Bronchus fibroblast of lung (primary cell): ENCODE measurements around the gene RAB8A. TPM values are rescaled to one million over a fixed set of nuclear protein-coding genes. Genes with fewer than 3 reads are reported as not detected.

Source experiments
- total RNA-seq: library from RNA; depleted of rRNA; stranded (reverse); fragments of >200 nt; gene quantifications from 2 replicates; pipeline ENCODE4 v1.2.3, GENCODE V29; 2015

RAB8A gene
- 66.1 and 67.5 TPM in 2 replicates for total RNA-seq

DNA sequence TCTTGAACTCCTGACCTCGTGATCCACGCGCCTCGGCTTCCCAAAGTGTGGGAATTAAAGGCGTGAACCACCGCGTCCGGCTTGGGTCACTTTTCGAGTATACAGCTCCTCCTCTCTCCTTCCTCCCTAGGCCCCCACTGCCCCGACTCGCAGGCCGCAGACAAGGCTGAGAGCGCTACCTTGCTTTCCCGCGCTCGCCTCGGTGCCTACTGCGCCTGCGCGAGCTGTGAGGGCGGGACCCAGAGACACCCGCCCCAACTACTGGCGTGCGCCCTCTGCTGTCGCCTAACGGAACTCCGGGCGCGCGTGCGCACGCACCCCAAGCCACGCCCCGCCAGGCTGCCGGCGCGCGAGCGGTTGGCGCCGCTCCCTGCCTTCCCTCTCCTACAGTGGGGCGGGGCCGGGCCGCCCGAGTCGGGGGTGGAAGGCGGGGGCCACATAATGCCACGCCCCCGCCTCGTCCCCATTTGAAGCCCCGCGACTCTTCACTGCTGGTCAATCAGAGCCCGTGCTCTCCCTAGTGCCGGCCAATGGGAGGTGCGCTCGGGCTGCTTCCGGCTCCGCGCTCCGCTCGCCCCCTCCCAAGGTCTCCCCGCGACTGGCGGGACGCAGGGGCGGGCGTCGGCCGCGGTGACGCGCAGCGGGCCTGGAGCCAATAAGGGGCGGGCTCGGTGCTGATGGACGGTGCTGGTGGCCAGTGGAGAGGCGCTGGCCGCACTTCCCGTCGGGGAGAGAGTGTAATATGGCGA is at the start of gene RAB8A:
Gene RAB8A, plus strand, starts transcription at position 730 of the 749 bp plus-strand sequence. Its CDS starts 13 bp downstream, at position 743.

DNA sequence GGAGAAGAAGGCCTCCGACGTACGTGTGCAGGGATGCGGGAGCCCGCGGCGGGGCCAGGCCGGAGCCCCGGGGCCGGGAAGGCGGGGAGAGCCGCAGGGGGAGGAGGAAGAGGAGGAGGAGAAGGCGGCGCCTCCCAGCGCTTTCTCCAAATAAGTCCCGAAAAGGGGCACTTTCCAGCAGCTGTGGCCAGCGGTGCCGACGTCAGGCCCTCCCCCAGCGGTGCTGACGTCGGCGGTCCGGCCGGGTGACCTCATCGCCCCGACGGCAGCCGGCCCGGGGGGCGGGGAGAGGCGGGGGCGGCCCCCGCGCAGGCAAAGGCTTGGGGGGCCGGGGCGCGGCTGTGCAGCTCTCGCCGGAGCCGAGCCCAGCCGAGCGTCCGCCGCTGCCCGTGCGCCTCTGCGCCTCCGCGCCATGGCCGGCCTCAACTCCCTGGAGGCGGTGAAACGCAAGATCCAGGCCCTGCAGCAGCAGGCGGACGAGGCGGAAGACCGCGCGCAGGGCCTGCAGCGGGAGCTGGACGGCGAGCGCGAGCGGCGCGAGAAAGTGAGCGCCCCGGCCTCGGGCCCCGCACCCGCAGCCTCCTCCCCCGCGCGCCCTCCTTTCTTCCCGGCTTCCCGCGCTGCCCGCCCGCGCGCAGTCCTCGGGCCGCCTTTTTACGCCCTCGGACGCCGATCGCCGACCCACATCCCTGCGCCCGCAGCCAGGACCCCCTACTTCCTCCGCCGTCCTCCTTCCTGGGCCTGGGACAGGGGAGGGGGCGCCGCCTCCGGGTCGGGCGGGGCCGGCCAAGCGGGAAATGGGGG is 35.3 kb upstream of the RAB8A start, which contains the start of gene TPM4:
Gene TPM4, plus strand, starts transcription at position 342 of the 804 bp plus-strand sequence. Its CDS starts 71 bp downstream, at position 413.

DNA sequence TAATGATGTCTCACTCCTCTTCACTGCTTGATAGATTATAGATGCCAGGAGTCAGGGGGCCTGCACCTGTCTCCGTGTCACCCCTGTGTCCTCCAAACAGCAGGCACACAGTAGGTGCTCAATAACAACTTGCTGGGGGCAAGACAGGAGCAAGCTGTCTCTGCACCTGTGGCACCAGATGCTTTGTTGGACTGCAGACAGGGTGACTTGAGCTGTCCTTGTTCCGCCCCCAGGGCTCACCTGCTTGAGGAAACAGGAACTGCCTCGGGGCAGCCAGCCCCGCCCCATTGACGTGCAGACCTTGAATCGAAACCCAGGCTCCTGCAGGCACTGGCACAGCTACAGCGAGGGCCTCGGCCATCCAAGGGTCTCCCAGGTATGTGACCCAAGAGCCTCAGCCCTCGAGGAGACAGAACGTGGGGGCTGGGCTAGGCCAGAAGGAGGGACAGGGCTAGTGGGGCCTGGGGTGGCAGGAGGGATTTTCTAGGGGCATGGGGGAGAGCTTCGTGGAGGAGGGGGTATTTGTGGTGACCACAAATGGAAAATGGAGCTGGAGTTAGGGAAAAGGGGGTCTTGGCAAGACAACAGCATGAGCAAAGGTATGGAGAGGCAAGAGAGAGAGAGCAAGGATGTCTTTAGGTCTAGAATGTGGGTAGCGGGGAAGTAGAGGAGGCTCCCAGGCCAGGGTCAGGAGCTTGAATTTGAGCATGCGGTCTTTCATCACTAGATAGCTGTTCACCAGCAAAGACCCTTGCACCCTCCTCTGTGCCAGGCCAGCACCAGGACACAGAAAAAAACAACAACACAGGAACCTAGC is 31.9 kb downstream of the RAB8A start, which contains the start of gene HSH2D:
Gene HSH2D, plus strand, starts transcription at position 287 of the 817 bp plus-strand sequence. CDS start 5,066 bp downstream, outside the sequence.

Other genes with a start within 250 kb of the RAB8A start
- not detected in 2 replicates for gene CYP4F2, start 213.8 kb upstream of the RAB8A start, total RNA-seq
- not detected in 2 replicates for gene CYP4F11, start 177.4 kb upstream of the RAB8A start, total RNA-seq
- not detected in 2 replicates for gene OR10H4, start 162.9 kb upstream of the RAB8A start, total RNA-seq
- 972 and 1,151 TPM in 2 replicates for gene TPM4, start 35.4 kb upstream of the RAB8A start, total RNA-seq
- not detected in 2 replicates for gene HSH2D, start 31.8 kb downstream of the RAB8A start, total RNA-seq
- not detected in 2 replicates for gene CIB3, start 61.6 kb downstream of the RAB8A start, total RNA-seq
- 94.7 and 106 TPM in 2 replicates for gene FAM32A, start 73.5 kb downstream of the RAB8A start, total RNA-seq
- gene AP1M1, start 86.0 kb downstream of the RAB8A start, total RNA-seq = 202 and 204 TPM in 2 replicates
- 0.74 and 2.7 TPM in 2 replicates for gene KLF2, start 212.9 kb downstream of the RAB8A start, total RNA-seq